OCI-LY7 (cell line): ENCODE data around the gene TTC38. TPM values are rescaled to one million over a fixed set of nuclear protein-coding genes. Genes with fewer than 3 reads are reported as not detected.

Source experiments
- BruUV-seq: library from RNA; stranded (reverse); fragments of 400-500 nt; replicated peaks from 2 replicates; lab custom pipeline; 2021; lab: Mats Ljungman, UMichigan
- CTCF ChIA-PET: fragments of 300-600 bp; sonication (Branson Sonifier 250); formaldehyde crosslinking; loops from one replicate; lab custom pipeline; 2022; ENCODE audit warnings: antibody characterized with exemption; ENCODE audit not compliant: unreplicated experiment; lab: Charles Lee
- POLR2A ChIA-PET: fragments of 300-600 bp; sonication (Branson Sonifier 250); formaldehyde crosslinking; loops from one replicate; lab custom pipeline; 2022; ENCODE audit warnings: antibody characterized with exemption; lab: Charles Lee
- DNase-seq: peaks from one replicate; pipeline ENCODE4 v3.0.0-alpha.2; 2015; ENCODE audit warnings: low spot score
- H2AFZ ChIP-seq: fragments of 200-600 bp; sonication (generic), shearing (Covaris generic); 2 replicates; pipeline ENCODE4 v1.6.1; 2014; ENCODE audit warnings: mild to moderate bottlenecking, antibody characterized with exemption, low read length, moderate library complexity
- H3K27ac ChIP-seq: fragments of 200-600 bp; sonication (generic); 2 replicates; pipeline ENCODE4 v1.5.1; 2014; ENCODE audit warnings: mixed run types, low read depth, mild to moderate bottlenecking, moderate library complexity, low read length, inconsistent platforms; ENCODE audit not compliant: poor library complexity, severe bottlenecking
- H3K36me3 ChIP-seq: fragments of 200-600 bp; sonication (generic); 2 replicates; pipeline ENCODE4 v1.6.1; 2014; ENCODE audit warnings: mild to moderate bottlenecking, antibody characterized with exemption, low read length, moderate library complexity, mixed read lengths; ENCODE audit not compliant: insufficient read depth
- H3K4me1 ChIP-seq: fragments of 200-600 bp; sonication (generic); 2 replicates; pipeline ENCODE4 v1.5.1; 2014; ENCODE audit warnings: mild to moderate bottlenecking, low read length; ENCODE audit not compliant: insufficient read depth, poor library complexity, severe bottlenecking
- H3K4me2 ChIP-seq: fragments of 200-600 bp; sonication (generic); 2 replicates; pipeline ENCODE4 v1.6.1; 2014; ENCODE audit warnings: mild to moderate bottlenecking, low read length
- H3K4me3 ChIP-seq: fragments of 200-600 bp; sonication (generic); 2 replicates; pipeline ENCODE4 v1.5.1; 2014; ENCODE audit warnings: mild to moderate bottlenecking, low read depth, low read length; ENCODE audit not compliant: poor library complexity, severe bottlenecking
- H3K79me2 ChIP-seq: fragments of 200-600 bp; sonication (generic); 2 replicates; pipeline ENCODE4 v1.6.1; 2016; ENCODE audit warnings: low read depth, mild to moderate bottlenecking, low read length, moderate library complexity, mixed read lengths; ENCODE audit not compliant: insufficient read depth
- H3K9me2 ChIP-seq: fragments of 200-600 bp; sonication (generic); 2 replicates; pipeline ENCODE4 v1.6.1; 2016; ENCODE audit warnings: mild to moderate bottlenecking, low read length, mixed read lengths; ENCODE audit not compliant: insufficient read depth
- H3K9me3 ChIP-seq: fragments of 200-600 bp; sonication (generic); 2 replicates; pipeline ENCODE4 v1.6.1; 2014; ENCODE audit warnings: mild to moderate bottlenecking, mixed run types, low read length, mixed read lengths
- H4K20me1 ChIP-seq: fragments of 200-600 bp; sonication (generic); 2 replicates; pipeline ENCODE4 v1.6.1; 2014; ENCODE audit warnings: mild to moderate bottlenecking, antibody characterized with exemption, low read length, moderate library complexity, mixed read lengths; ENCODE audit not compliant: insufficient read depth
- EZH2phosphoT487 ChIP-seq: fragments of 200-600 bp; sonication (generic); IDR thresholded peaks from 2 replicates; pipeline ENCODE4 v1.6.1; 2018; ENCODE audit warnings: low read depth, borderline replicate concordance, mild to moderate bottlenecking, mixed run types, antibody characterized with exemption, low read length, moderate library complexity, mixed read lengths
- intact Hi-C: fragments of 100-400 bp; cut with micrococcal nuclease; formaldehyde crosslinking; loops from one replicate; pipeline ENCODE4 v1.10.0; 2022; ENCODE audit not compliant: unreplicated experiment
- total RNA-seq, 2 experiments: library from RNA; depleted of rRNA in 1 of 2; stranded (reverse); fragments of >200 nt in 1 of 2; shearing (Covaris generic) in 1 of 2; gene quantifications; 2 replicates each; pipeline ENCODE4 v1.2.3, GENCODE V29; 2014 to 2022
- TF ChIP-seq, protein P1 (sequence below): fragments of 200-600 bp; sonication (generic); conservative IDR thresholded peaks from 2 replicates; pipeline ENCODE4 v1.5.1; 2014; ENCODE audit warnings: mild to moderate bottlenecking, antibody characterized with exemption, low read length, moderate library complexity, mixed read lengths

Gene TTC38
- total RNA-seq, 2 experiments from 2014 or later, result 0.44 to 2.7 TPM

DNA sequence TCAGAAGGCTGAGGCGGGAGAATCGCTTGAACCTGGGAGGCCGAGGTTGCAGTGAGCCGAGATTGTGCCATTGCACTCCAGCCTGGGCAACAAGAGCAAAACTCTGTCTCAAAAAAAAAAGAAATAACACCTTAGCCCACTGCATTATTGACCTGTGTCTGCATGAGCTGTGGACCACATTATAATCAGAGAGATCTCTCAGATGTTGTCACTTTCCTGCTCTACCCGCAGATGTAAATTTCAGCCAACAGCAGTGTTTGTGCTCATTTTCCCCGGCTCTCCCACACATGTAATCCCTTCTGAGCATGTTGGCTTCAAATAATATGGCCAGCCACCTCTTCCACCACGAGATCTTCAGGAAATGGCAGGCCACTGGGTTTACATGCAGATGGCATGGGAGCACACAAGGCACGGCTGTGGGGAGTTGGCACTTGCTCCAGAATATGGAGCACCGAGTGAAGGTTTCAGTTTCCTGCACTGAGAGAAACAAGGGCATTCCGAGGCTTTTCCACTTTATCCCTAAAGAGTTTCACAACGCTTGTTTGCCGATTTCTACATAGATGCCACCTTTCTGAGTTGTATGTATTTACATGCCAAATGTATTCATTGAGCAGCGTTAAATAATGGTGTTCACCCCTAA is 37.4 kb upstream of the TTC38 start:
- H2AFZ ChIP-seq, result no peak overlapping the region
- H3K79me2 ChIP-seq, result no peaks in the 10 kb centered on the region
- TF ChIP-seq, protein P1, sequence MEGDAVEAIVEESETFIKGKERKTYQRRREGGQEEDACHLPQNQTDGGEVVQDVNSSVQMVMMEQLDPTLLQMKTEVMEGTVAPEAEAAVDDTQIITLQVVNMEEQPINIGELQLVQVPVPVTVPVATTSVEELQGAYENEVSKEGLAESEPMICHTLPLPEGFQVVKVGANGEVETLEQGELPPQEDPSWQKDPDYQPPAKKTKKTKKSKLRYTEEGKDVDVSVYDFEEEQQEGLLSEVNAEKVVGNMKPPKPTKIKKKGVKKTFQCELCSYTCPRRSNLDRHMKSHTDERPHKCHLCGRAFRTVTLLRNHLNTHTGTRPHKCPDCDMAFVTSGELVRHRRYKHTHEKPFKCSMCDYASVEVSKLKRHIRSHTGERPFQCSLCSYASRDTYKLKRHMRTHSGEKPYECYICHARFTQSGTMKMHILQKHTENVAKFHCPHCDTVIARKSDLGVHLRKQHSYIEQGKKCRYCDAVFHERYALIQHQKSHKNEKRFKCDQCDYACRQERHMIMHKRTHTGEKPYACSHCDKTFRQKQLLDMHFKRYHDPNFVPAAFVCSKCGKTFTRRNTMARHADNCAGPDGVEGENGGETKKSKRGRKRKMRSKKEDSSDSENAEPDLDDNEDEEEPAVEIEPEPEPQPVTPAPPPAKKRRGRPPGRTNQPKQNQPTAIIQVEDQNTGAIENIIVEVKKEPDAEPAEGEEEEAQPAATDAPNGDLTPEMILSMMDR, result no peak
- TF ChIP-seq EZH2phosphoT487, result no peak
- ChIA-PET CTCF (no interaction called here), POLR2A (no interaction called here)
- H3K4me2 ChIP-seq, result no peak overlapping the region
- BruUV-seq, result no TSS peak
- no peaks in the 10 kb centered on the region for H3K9me2 ChIP-seq
- H3K4me1 ChIP-seq, result peaks cover 8% of the 10 kb centered on the region
- intact Hi-C loops, result no loop called here
- no peaks in the 10 kb centered on the region for H3K36me3 ChIP-seq
- no peak for DNase-seq
- no peak overlapping the region for H3K27ac ChIP-seq
- no peak overlapping the region for H3K4me3 ChIP-seq
- H4K20me1 ChIP-seq, result no peaks in the 10 kb centered on the region
- no peaks in the 10 kb centered on the region for H3K9me3 ChIP-seq

DNA sequence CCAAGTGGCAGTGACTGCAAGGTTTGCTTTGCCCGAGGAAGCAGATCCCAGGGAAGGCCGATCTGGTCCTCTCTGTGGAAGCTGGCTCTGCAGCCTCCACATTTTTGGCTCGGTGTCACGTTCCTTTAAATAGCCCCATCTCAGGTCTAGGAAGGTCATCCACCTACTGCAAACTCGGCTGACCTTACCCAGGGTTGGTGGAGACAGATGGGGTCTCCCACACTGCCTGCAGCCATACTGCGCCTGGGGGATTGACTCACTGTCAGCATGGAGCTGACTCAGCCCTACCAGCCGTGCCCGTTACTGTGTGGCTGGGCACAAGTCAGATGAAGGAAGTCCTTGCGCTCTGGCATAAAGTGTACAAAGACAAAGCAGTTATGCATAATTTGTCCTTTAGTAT is 34.6 kb upstream of the TTC38 start:
- TF ChIP-seq EZH2phosphoT487, result no peak
- TF ChIP-seq, protein P1, result no peak
- no peak for DNase-seq
- Histone ChIP-seq H3K79me2 (no peaks in the 10 kb centered on the region), H3K9me2 (no peaks in the 10 kb centered on the region), H3K4me2 (no peak overlapping the region), H2AFZ (no peak overlapping the region), H3K27ac (no peak overlapping the region), H3K4me3 (no peak overlapping the region), H3K4me1 (peaks cover 8% of the 10 kb centered on the region), H3K9me3 (peaks cover 11% of the 10 kb centered on the region; the same call in 1 of the 2 replicates), H4K20me1 (no peaks in the 10 kb centered on the region), H3K36me3 (no peaks in the 10 kb centered on the region)
- intact Hi-C loops, result no loop called here
- POLR2A ChIA-PET, result no interaction called here
- no TSS peak for BruUV-seq
- CTCF ChIA-PET, result no interaction called here

DNA sequence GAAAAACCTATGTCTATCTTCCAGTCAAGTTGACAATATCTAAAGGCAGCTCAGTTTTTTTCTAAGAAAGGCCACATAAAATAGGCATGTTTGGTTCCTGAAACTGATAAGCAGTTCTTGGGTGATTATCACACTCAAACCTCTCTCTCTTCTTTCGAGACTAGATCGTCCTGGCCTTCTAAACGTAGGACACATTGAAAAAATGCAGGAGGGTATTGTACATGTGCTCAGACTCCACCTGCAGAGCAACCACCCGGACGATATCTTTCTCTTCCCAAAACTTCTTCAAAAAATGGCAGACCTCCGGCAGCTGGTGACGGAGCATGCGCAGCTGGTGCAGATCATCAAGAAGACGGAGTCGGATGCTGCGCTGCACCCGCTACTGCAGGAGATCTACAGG is 32.8 kb upstream of the TTC38 start:
- intact Hi-C loops, result loop anchor here (5.0 kb wide), 1 partner anchor 83 kb away; the partner anchor contains the start of gene PPARA
- Histone ChIP-seq H3K36me3 (no peaks in the 10 kb centered on the region), H3K79me2 (no peaks in the 10 kb centered on the region), H3K4me2 (no peak overlapping the region), H3K27ac (no peak overlapping the region), H3K4me1 (peaks cover 21% of the 10 kb centered on the region), H3K9me2 (no peaks in the 10 kb centered on the region), H3K4me3 (no peak overlapping the region), H3K9me3 (peaks cover 14% of the 10 kb centered on the region; the same call in 1 of the 2 replicates), H2AFZ (no peak overlapping the region), H4K20me1 (no peaks in the 10 kb centered on the region)
- CTCF ChIA-PET, result no interaction called here
- TF ChIP-seq EZH2phosphoT487, result no peak
- TF ChIP-seq, protein P1, result no peak
- POLR2A ChIA-PET, result no interaction called here
- BruUV-seq, result no TSS peak
- DNase-seq, result no peak
